ENCODE results near the gene SCYGR1.

The SCYGR1 gene

GRCh38 chr2:227378371-227378782 is 9.4 kb downstream of the SCYGR1 start:
- no peak for TF ChIP-seq FOXP2 (optimal IDR thresholded peaks at IDR 0.05; ENCODE audit: borderline replicate concordance, extremely low read depth, extremely low read length, insufficient read depth)
- no peak for TF ChIP-seq SIN3A (IDR thresholded peaks at IDR 0.05; ENCODE audit: borderline replicate concordance, insufficient read depth, low read length)
- no peak for TF ChIP-seq TAF1 (IDR thresholded peaks at IDR 0.05; ENCODE audit: borderline replicate concordance, insufficient read depth, low read length)
- no peak for TF ChIP-seq REST (IDR thresholded peaks at IDR 0.05; ENCODE audit: insufficient read depth in 1 of 2, low read depth in 2 of 2, low read length in 2 of 2)
- no peak for TF ChIP-seq POLR2AphosphoS5 (IDR thresholded peaks at IDR 0.05; ENCODE audit: low read depth, low read length)

GRCh38 chr2:227377467-227378351 is 10.0 kb downstream of the SCYGR1 start:
- no peak for TF ChIP-seq TAF1 (IDR thresholded peaks at IDR 0.05; ENCODE audit: borderline replicate concordance, insufficient read depth, low read length)
- TF ChIP-seq REST (IDR thresholded peaks at IDR 0.05; ENCODE audit: insufficient read depth in 1 of 2, low read depth in 2 of 2, low read length in 2 of 2) = no peak
- no peak for TF ChIP-seq SIN3A (IDR thresholded peaks at IDR 0.05; ENCODE audit: borderline replicate concordance, insufficient read depth, low read length)
- TF ChIP-seq POLR2AphosphoS5 (IDR thresholded peaks at IDR 0.05; ENCODE audit: low read depth, low read length) = no peak
- no peak for TF ChIP-seq FOXP2 (optimal IDR thresholded peaks at IDR 0.05; ENCODE audit: borderline replicate concordance, extremely low read depth, extremely low read length, insufficient read depth)

DNA sequence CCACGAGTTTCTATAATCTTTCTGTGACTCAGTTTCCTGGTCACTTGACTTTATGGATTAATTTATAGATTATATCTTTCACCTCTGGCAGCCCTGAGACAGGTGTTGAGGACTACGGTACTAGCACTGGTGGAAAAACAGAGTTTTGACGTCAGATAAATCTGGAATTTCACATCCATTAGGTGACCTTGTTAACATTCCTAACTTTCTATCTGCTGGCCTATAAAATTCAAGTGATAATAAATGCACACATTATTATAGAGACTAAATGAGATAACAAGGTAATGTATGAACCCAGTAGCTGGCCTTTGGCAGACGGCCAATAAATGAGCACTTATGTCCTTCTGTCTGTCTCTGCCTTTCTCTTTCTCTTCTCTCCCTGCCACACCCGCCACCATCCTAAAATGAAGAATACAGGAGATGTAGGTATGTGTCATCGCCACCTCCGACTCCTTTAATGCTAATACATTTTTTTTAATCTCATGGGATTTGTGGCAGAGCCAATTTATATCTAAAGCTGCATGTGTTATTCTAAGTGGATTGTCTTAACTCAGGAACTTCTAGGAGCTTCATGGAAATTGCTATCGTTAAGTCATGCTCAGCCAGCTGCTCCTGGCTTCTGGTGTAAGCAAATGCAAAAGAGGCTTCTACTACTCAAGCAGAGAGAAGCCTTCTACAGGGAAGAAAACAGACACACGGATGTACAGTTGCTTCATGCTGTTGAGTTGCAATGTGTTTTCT is 10.9 kb downstream of the SCYGR1 start:
- TF ChIP-seq SIN3A (IDR thresholded peaks at IDR 0.05; ENCODE audit: borderline replicate concordance, insufficient read depth, low read length) = no peak
- no peak for TF ChIP-seq FOXP2 (optimal IDR thresholded peaks at IDR 0.05; ENCODE audit: borderline replicate concordance, extremely low read depth, extremely low read length, insufficient read depth)
- no peak for TF ChIP-seq POLR2AphosphoS5 (IDR thresholded peaks at IDR 0.05; ENCODE audit: low read depth, low read length)
- no peak for TF ChIP-seq REST (IDR thresholded peaks at IDR 0.05; ENCODE audit: insufficient read depth in 1 of 2, low read depth in 2 of 2, low read length in 2 of 2)
- TF ChIP-seq TAF1 (IDR thresholded peaks at IDR 0.05; ENCODE audit: borderline replicate concordance, insufficient read depth, low read length) = no peak

DNA sequence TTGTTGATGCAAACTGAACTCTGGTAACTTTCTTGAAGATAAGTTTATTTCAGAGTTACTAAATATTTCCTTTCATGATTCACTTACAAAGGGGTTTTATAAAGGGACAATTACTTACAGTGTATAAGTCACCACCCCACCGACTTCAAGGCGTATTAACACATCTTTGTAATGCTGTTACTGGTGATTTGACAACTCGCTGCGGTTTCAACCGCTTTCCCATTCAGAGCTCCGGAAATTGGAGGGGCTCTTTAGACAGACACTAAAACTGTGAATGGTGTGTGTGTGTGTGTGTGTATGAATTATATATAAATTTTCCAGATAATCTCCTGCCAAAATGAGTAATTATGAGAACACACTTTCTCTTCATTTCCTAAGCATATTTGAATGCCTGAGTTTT is 13.6 kb downstream of the SCYGR1 start:
- TF ChIP-seq POLR2AphosphoS5 (IDR thresholded peaks at IDR 0.05; ENCODE audit: low read depth, low read length) (no peak), REST (IDR thresholded peaks at IDR 0.05; ENCODE audit: insufficient read depth in 1 of 2, low read depth in 2 of 2, low read length in 2 of 2) (no peak), FOXP2 (optimal IDR thresholded peaks at IDR 0.05; ENCODE audit: borderline replicate concordance, extremely low read depth, extremely low read length, insufficient read depth) (no peak), TAF1 (IDR thresholded peaks at IDR 0.05; ENCODE audit: borderline replicate concordance, insufficient read depth, low read length) (no peak), SIN3A (IDR thresholded peaks at IDR 0.05; ENCODE audit: borderline replicate concordance, insufficient read depth, low read length) (no peak)
